Fibroblast of lung (primary cell): ENCODE data around the gene DRC3.
"Not testable (repeated sequence)": the region's sequence is repeated elsewhere in the genome, so short reads cannot be mapped to it uniquely, and the experiment has no call there.

Experiments
- CTCF ChIP-seq, 2 donors: IDR thresholded peaks in 1 of 2; conservative IDR thresholded peaks in 1 of 2; 1 replicate in 1 of 2; 2 replicates in 1 of 2; pipeline ENCODE4 v1.5.1; 2011 to 2012; ENCODE audit warnings: low read length in 2 of 2, control low read depth in 1 of 2, inconsistent platforms in 1 of 2, low read depth in 1 of 2, mild to moderate bottlenecking in 1 of 2
- EZH2 ChIP-seq: IDR thresholded peaks from 2 replicates; pipeline ENCODE4 v1.5.1; 2012; ENCODE audit warnings: low read length, control low read depth, mild to moderate bottlenecking; ENCODE audit errors: missing control alignments

GRCh38 chr17:17939941-17940340, 32.7 kb upstream of the DRC3 start:
- TF ChIP-seq CTCF (conservative IDR thresholded peaks at IDR 0.05 in 1 of 2, IDR thresholded peaks at IDR 0.05 in 1 of 2; ENCODE audit: low read depth in 1 of 2, low read length in 2 of 2); EZH2: not testable (repeated sequence)
